ENCODE measurements around the gene FSD2. TPM values are rescaled to one million over a fixed set of nuclear protein-coding genes. Genes with fewer than 3 reads are reported as not detected.

FSD2 gene
- total and polyA plus RNA-seq, 10 of the 15 experiments (the other 5 are each of a cell fraction or from before 2014, with no cell fraction given), result under 0.01 to 0.39 (median 0.07) TPM; not detected in 3

DNA sequence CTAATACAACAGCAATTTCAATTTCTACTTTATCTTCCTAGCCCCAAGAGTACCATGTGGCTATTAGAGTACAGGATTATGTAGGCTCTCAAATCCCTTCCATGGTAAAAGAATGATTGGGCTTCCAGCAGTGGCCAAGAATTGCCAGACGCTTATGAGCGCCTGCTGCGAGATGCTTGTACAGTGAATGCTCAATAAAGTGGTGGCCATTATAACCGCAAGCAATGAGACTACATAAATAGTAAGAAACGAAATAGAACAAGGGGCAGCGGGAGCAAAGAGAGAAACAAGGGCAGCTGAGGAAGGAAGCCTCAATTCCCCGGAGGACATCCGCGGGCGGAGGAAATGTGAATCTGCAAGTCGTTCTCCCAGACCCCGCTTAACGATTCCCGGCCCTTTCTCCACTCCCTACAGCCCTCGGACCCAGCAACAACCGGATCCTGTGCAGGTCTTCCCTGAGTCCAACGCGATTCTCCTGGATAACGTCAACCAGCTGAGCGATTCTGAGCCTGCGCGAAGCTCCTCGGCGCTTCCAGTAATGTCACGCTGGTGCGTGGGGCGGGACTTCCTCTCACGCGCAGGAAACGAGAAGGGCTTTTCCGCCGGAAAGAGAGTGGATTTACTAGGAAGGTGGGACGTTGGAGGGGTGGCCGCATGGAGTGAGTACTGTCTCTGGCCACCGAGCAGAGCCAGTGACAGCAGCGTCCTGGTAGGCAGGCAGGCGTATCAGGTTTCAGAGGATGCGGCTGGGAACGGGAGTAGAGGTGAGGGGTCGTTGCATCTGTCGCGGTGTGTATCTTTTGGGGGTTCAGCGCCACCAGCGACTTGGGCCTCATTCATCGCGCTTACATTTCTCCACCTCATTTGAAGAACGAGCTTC, 55.7 kb downstream of the FSD2 start (continued):
- peak; percentile 56; the same call in 1 of the 2 replicates for TF ChIP-seq YY1 (IDR thresholded peaks at IDR 0.05; ENCODE audit: low read depth, low read length)
- TF ChIP-seq BHLHE40 (IDR thresholded peaks at IDR 0.05; ENCODE audit: borderline replicate concordance in 1 of 2, low read depth in 2 of 2, low read length in 1 of 2), result peak; percentile 56 to 74
- TF ChIP-seq FOXK2 (IDR thresholded peaks at IDR 0.05), result no peak
- 0 out of 2 replicates have a peak, but pooled peaks have one; percentile 30 for TF ChIP-seq CHD2 (IDR thresholded peaks at IDR 0.05; ENCODE audit: borderline replicate concordance, low read depth, low read length)
- TF ChIP-seq SMC3 (IDR thresholded peaks at IDR 0.05; ENCODE audit: borderline replicate concordance, low read length), result no peak; the same call in 1 of the 2 replicates
- no peak for TF ChIP-seq NR2F1 (conservative IDR thresholded peaks at IDR 0.05)
- TF ChIP-seq ZNF384 (IDR thresholded peaks at IDR 0.05; ENCODE audit: borderline replicate concordance, low read depth, low read length), result no peak
- TF ChIP-seq SPI1 (IDR thresholded peaks at IDR 0.05; ENCODE audit: borderline replicate concordance, insufficient read depth, low read depth, low read length), result peak; percentile 85
- TF ChIP-seq CBFB (IDR thresholded peaks at IDR 0.05; ENCODE audit: low read depth), result peak; percentile 34; the same call in 1 of the 2 replicates
- peak; percentile 56 to 67; a peak in 2 of 4 replicates for TF ChIP-seq IKZF2 (IDR thresholded peaks at IDR 0.05)
- TF ChIP-seq NRF1 (conservative IDR thresholded peaks at IDR 0.05; ENCODE audit: low read depth, low read length), result peak; percentile 45
- TF ChIP-seq NFYB (IDR thresholded peaks at IDR 0.05; ENCODE audit: insufficient read depth, low read depth, low read length), result peak; percentile 58; the same call in 1 of the 2 replicates
- TF ChIP-seq KLF5 (IDR thresholded peaks at IDR 0.05; ENCODE audit: partially characterized antibody), result peak; percentile 30
- TF ChIP-seq EED (IDR thresholded peaks at IDR 0.05; ENCODE audit: low read depth), result peak; percentile 66; the same call in 1 of the 2 replicates
- no peak for TF ChIP-seq SP1 (IDR thresholded peaks at IDR 0.05; ENCODE audit: low read depth, low read length)

All from GM12878 (cell line).